ENCODE measurements around the gene OIT3.

OIT3 gene

DNA sequence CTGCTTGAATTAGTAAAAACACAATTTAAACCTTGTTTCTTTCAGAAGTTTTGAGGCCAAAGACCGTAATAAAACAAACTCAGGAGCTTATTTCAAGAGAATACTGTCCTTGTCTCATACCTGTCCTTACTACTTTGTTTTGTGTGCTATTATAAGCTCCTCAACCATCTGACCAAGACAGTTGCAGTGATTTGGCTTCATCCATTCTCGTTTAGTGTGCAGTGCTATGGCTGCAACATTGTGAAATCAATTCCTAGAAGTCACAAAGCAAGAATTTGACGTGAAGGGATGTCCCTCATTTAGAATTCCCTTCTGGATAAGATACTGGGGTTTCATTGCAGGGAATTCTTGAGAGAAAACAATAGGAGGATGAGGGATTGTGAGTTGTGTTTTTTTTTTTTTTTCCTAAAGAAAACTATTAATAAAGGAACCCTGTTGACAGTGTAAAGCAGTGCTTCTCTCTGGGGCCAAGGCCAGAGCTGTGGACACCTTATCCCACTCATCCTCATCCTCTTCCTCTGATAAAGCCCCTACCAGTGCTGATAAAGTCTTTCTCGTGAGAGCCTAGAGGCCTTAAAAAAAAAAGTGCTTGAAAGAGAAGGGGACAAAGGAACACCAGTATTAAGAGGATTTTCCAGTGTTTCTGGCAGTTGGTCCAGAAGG, at the start of gene OIT3:
OIT3 (plus strand) TSS at position 604 of the 663 bp plus-strand sequence. CDS start 60 bp downstream, outside the sequence.
- DNase-seq (ENCODE audit: low read depth, low spot score) = no peak

DNA sequence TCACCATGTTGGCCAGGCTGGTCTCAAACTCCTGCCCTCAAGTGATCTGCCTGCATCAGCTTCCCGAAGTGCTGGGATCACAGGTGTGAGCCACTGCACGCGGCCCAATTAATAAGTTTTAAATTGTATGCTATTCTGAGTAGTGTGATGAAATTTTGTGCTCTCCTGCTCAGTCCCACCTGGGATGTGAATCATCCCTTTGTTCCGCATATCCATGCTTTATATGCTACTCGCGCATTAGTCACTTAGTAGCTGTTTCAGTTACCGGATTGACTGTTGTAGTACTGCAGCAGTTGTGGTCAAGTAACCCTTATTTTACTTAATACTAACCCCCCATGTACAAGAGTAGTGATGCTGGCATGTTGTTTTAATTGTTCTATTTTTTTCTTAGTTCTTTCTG, 47.3 kb upstream of the OIT3 start:
- no peak for DNase-seq (ENCODE audit: low read depth, low spot score)

- DNase-seq (ENCODE audit: low read depth, low spot score) = no peak
Observed at GRCh38 chr10:72847681-72848080, 45.9 kb upstream of the OIT3 start.

DNA sequence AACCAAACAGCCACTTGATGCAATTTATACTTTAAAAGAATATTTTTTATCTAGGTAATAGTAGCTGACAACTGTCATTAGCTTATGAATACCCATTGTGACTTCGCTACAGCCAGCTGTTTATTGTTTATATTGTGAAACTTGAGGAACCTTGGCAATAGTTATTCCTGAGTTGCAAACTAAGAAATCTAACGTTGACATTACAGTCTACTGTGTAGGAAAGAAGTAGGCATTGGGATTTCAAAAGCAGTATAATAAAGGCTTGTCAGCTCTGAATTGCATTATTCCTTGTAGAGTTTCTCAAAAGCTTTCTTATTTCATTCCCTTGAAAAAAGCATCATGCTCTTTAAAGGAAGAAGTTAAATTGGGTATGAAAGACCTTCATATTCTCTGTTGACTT, 42.7 kb upstream of the OIT3 start:
- no peak for DNase-seq (ENCODE audit: low read depth, low spot score)

GRCh38 chr10:72851509-72851908, 42.0 kb upstream of the OIT3 start:
- DNase-seq (ENCODE audit: low read depth, low spot score) = no peak

DNA sequence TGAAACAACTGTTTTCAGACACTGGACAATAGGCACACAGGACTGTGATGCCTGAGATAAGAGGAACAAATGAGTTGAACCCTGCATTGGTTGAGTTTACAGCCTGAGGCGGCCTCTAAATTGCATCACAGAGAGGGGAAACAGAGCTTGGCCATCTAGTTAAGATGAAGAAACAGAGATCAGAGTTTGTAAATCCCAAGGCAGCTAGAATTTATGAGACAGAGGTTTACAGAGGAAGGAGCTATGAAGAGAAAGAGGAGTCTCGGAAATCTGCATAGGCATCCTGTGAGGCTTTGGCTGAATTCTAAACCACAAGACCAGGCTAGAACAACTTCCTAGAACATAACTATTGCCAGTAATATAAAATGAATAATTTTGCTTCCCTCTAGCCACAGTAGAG, 41.0 kb upstream of the OIT3 start:
- no peak for DNase-seq (ENCODE audit: low read depth, low spot score)

DNA sequence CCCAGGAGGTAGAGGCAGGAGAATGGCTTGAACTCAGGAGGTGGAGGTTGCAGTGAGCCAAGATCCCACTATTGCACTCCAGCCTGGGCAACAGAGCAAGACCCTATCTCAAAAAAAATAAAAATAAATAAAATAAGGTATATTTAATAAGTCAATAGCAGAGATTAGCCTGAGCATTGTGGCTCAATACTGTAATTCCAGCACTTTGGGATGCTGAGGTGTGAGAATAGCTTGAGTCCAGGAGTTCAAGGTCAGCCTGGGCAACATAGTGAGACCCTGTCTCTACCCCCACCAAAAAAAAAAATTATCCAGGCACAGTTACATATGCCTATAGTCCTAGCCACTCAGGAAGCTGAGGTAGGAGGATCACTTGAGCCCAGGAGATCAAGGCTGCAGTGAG, 38.4 kb upstream of the OIT3 start:
- DNase-seq (ENCODE audit: low read depth, low spot score) = no peak

DNA sequence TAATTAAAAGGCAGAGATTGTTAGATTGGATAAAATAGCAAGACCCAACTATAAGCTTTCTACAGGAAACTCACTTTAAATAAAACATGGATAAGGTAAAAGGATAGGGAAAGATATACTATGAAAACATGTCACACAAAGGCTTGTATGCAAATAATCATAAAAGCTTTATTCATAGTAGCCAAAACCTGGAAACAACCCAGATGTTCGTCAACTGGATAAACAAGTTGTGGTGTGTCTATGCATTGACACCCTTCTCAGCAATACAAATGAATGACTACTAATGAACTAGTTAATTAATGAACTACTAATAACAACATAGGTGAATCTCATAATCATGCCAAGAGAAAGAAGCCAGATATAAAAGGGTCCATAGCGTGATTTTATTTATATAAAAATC, 37.7 kb upstream of the OIT3 start:
- no peak for DNase-seq (ENCODE audit: low read depth, low spot score)

DNA sequence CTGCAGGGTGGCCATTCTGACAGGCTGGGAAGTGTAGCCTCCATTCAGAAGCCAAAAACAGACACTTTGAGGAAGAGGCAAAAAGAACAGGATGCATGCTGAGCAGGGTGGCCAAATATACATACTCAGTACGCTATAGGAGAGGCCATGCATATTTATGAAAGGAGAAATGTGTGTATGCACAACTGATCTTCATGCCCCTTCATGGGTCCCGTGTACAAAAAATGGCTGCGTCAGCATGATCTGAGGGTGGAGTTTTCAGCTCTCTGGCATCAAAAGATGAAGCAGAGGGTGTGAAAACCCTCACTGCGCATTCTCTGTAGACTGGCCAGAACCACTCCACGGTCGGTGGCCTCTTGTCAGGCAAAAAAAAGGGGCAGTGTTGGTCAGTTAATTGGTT, 35.5 kb upstream of the OIT3 start:
- no peak for DNase-seq (ENCODE audit: low read depth, low spot score)

- DNase-seq (ENCODE audit: low read depth, low spot score) = no peak
Observed at GRCh38 chr10:72862957-72863356, 30.6 kb upstream of the OIT3 start.

DNA sequence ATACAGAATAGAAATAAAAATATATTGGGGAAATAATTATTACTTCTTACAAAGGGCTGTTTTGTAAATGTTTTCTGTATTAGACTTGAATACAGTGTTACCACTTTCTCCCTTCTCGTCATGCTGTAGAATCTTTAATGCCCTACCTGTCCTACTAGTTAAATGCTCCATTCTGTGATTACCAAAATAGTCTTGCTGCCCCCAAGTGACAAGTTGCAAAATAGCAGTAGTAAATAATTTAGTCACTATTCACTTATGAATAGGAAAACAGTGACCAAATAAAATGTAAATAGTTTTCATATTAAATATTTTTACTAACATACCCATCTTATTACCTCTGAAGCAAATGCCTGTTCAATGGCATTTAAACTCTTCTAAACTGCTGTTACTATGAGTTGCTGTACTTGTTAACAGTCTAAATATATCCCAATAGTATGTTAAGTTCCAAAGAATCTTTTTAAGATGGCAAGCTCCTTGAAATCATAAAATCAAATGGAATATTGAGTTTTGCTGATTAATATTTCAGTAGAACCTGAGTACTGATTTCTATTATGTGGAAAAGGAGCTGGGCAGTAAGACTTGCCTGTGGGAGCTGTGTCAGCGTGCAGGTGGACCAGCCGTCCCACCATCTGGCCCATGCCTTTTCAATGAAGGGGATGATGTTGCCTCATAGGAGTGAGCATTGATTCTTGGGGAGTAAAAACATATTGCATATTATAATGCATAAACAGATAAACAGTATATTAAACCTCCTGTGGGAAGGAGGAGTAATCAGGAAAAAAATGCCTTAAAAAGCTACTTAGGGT, 18.1 kb upstream of the OIT3 start:
- DNase-seq (ENCODE audit: low read depth, low spot score) = no peak

GRCh38 chr10:72879245-72879644, 14.3 kb upstream of the OIT3 start:
- no peak for DNase-seq (ENCODE audit: low read depth, low spot score)

GRCh38 chr10:72881291-72881690, 12.2 kb upstream of the OIT3 start:
- no peak for DNase-seq (ENCODE audit: low read depth, low spot score)

DNA sequence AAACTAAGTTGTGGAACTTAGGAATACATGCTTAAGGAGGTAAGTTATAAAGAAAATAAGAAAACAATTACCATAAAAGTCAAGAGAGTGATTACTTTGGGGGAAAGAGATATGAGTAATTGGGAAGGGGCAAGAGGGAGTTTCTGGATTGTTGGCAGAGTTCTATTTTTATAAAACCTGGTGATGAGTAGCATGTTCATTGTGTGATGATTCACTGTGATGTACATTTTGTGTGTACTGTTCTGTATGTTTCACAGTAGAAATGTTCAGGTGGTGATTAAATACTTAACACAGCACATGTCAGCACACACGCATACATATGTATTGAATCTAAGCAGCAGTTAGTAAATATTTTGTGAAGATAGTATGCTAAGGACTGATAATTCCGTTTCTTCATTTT, 9.7 kb upstream of the OIT3 start:
- no peak for DNase-seq (ENCODE audit: low read depth, low spot score)

DNA sequence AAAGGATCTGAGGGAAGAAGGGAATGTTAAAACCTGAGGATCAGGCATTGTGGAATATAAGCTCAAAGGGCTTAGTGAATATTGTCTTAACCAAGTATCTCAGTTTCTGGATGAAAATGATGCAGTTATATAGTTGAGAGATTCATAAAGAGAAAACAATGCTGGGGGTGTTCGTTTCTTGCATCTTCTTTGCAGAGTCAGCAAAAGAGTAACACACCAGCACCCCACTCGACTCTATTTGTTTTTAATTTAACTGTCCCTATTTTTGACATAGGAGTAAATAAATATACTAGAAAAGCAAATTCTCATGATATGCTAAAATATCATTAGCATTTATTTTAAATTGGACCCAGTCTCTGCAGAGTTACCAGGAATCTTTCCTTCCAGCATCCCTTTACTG, 7.6 kb upstream of the OIT3 start:
- DNase-seq (ENCODE audit: low read depth, low spot score) = no peak

- no peak for DNase-seq (ENCODE audit: low read depth, low spot score)
Observed at GRCh38 chr10:72886621-72887020, 6.9 kb upstream of the OIT3 start.

- no peak for DNase-seq (ENCODE audit: low read depth, low spot score)
Observed at GRCh38 chr10:72887043-72887442, 6.5 kb upstream of the OIT3 start.

GRCh38 chr10:72888151-72888638, 5.3 kb upstream of the OIT3 start:
- no peak for DNase-seq (ENCODE audit: low read depth, low spot score)

GRCh38 chr10:72889391-72889831, 4.1 kb upstream of the OIT3 start:
- no peak for DNase-seq (ENCODE audit: low read depth, low spot score)

GRCh38 chr10:72890086-72890485, 3.5 kb upstream of the OIT3 start:
- no peak for DNase-seq (ENCODE audit: low read depth, low spot score)

- no peak for DNase-seq (ENCODE audit: low read depth, low spot score)
Observed at GRCh38 chr10:72895236-72895850, 1.8 kb downstream of the OIT3 start.

DNA sequence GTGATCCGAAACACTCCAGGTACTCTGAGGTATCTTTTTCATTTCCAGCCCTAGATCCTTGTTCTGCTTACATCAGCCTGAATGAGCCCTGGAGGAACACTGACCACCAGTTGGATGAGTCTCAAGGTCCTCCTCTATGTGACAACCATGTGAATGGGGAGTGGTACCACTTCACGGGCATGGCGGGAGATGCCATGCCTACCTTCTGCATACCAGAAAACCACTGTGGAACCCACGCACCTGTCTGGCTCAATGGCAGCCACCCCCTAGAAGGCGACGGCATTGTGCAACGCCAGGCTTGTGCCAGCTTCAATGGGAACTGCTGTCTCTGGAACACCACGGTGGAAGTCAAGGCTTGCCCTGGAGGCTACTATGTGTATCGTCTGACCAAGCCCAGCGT, 5.1 kb downstream of the OIT3 start:
- no peak for DNase-seq (ENCODE audit: low read depth, low spot score)

- DNase-seq (ENCODE audit: low read depth, low spot score) = no peak
Observed at GRCh38 chr10:72899545-72899944, 6.0 kb downstream of the OIT3 start.

All from brain pericyte (primary cell).